Neural progenitor cell (in vitro differentiated cells): ENCODE data around the gene ZNF836. TPM values are rescaled to one million over a fixed set of nuclear protein-coding genes. Genes with fewer than 3 reads are reported as not detected.

Experiments
- DNase-seq: peaks from one replicate; pipeline ENCODE4 v3.0.0-alpha.2; 2016; ENCODE audit warnings: low spot score
- H2AFZ ChIP-seq: fragments of 200-600 bp; sonication (generic); replicated peaks from 2 replicates; pipeline ENCODE4 v1.6.1; 2016; ENCODE audit warnings: antibody characterized with exemption
- H3F3A ChIP-seq: fragments of 200-600 bp; sonication (generic); 2 replicates; pipeline ENCODE4 v1.6.1; 2016; ENCODE audit warnings: antibody characterized with exemption, low read depth
- H3K27ac ChIP-seq: fragments of 200-600 bp; sonication (generic); 2 replicates; pipeline ENCODE4 v1.5.1; 2016; ENCODE audit warnings: mild to moderate bottlenecking
- H3K27me3 ChIP-seq: fragments of 200-600 bp; sonication (generic); 2 replicates; pipeline ENCODE4 v1.6.1; 2016; ENCODE audit warnings: mild to moderate bottlenecking, moderate library complexity
- H3K36me3 ChIP-seq: fragments of 200-600 bp; sonication (generic); 2 replicates; pipeline ENCODE4 v1.5.1; 2016
- H3K4me1 ChIP-seq: fragments of 200-600 bp; sonication (generic); 2 replicates; pipeline ENCODE4 v1.6.1; 2016; ENCODE audit warnings: mixed run types
- H3K4me2 ChIP-seq: fragments of 200-600 bp; sonication (generic); 2 replicates; pipeline ENCODE4 v1.6.1; 2016
- H3K4me3 ChIP-seq: fragments of 200-600 bp; sonication (generic); 2 replicates; pipeline ENCODE4 v1.5.1; 2016
- H3K79me2 ChIP-seq: fragments of 200-600 bp; sonication (generic); 2 replicates; pipeline ENCODE4 v1.6.1; 2016; ENCODE audit warnings: low read depth
- H3K9ac ChIP-seq: fragments of 200-600 bp; sonication (generic); 2 replicates; pipeline ENCODE4 v1.6.1; 2016
- H3K9me3 ChIP-seq: fragments of 200-600 bp; sonication (generic); 2 replicates; pipeline ENCODE4 v1.5.1; 2016; ENCODE audit warnings: low read depth
- H4K20me1 ChIP-seq: fragments of 200-600 bp; sonication (generic); 2 replicates; pipeline ENCODE4 v1.6.1; 2016; ENCODE audit warnings: low read depth
- H3K27ac Mint-ChIP-seq: 3 replicates; pipeline ENCODE4 v1.8.0; 2021; ENCODE audit warnings: mixed read lengths
- H3K27me3 Mint-ChIP-seq: 2 replicates; pipeline ENCODE4 v1.8.0; 2022; ENCODE audit warnings: low read depth, mild to moderate bottlenecking, inconsistent platforms, moderate library complexity, mixed read lengths; ENCODE audit not compliant: insufficient read depth
- H3K36me3 Mint-ChIP-seq: 3 replicates; pipeline ENCODE4 v1.8.0; 2021; ENCODE audit warnings: mixed read lengths
- H3K4me1 Mint-ChIP-seq: 3 replicates; pipeline ENCODE4 v1.8.0; 2021; ENCODE audit warnings: mixed read lengths
- H3K4me3 Mint-ChIP-seq: 3 replicates; pipeline ENCODE4 v1.8.0; 2021; ENCODE audit warnings: mild to moderate bottlenecking, moderate library complexity, mixed read lengths
- H3K9me3 Mint-ChIP-seq: 3 replicates; pipeline ENCODE4 v1.8.0; 2020; ENCODE audit warnings: mixed read lengths
- EZH2 ChIP-seq: fragments of 200-600 bp; sonication (generic); IDR thresholded peaks from 2 replicates; pipeline ENCODE4 v1.6.1; 2017; ENCODE audit warnings: antibody characterized with exemption, mild to moderate bottlenecking, moderate library complexity
- EZH2phosphoT487 ChIP-seq: fragments of 200-600 bp; sonication (generic); IDR thresholded peaks from 2 replicates; pipeline ENCODE4 v1.6.1; 2017; ENCODE audit warnings: antibody characterized with exemption
- total RNA-seq: library from RNA; depleted of rRNA; stranded (reverse); fragments of >200 nt; gene quantifications from 2 replicates; pipeline ENCODE4 v1.2.3, GENCODE V29; 2015; ENCODE audit warnings: low replicate concordance
- TF ChIP-seq, protein P1 (sequence below): fragments of 200-600 bp; sonication (generic); IDR thresholded peaks from 2 replicates; pipeline ENCODE4 v1.5.1; 2017; ENCODE audit warnings: antibody characterized with exemption, mild to moderate bottlenecking

Gene ZNF836
- total RNA-seq, 1 donor from 2014 or later = 8.3 TPM

DNA sequence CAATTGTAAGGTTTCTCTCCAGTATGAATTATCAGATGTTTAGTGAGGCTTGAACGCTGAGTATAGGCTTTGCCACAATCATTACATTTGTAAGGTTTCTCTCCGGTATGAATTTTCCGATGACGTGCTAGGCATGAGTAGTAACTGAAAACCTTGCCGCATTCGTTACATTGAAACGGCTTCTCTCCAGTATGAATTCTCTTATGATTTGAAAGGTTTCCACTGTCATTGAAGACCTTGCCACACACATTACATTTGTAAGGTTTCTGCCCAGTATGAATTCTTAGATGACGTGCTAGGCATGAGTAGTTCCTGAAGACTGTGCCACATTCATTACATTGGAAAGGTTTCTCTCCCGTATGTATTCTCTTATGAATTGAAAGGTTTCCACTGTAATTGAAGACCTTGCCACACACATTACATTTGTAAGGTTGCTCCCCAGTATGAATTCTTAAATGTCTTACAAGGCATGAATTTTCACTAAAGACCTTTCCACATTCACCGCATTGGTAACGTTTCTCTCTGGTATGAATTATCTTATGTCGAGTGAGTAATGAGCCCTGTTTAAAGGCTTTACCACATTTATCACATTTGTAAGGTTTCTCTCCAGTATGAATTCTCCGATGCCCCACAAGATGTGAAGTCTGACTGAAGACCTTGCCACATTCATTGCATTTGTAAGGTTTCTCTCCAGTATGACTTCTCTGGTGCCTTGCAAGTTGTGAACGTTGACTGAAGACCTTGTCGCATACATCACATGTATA is 15.6 kb downstream of the ZNF836 start:
- Histone ChIP-seq H3K9me3 (peaks cover 31% of the 10 kb centered on the region), H3K4me2 (no peak overlapping the region), H3K9ac (no peak overlapping the region), H3K27ac (no peak overlapping the region), H3K4me3 (no peak overlapping the region), H3K36me3 (peaks cover 13% of the 10 kb centered on the region), H3K27me3 (no peaks in the 10 kb centered on the region), H3K79me2 (no peaks in the 10 kb centered on the region), H3F3A (no peaks in the 10 kb centered on the region), H4K20me1 (no peaks in the 10 kb centered on the region), H3K4me1 (no peaks in the 10 kb centered on the region), H2AFZ (no peak overlapping the region)
- H3K9me3 Mint-ChIP-seq = peaks cover 63% of the 10 kb centered on the region
- no peak for DNase-seq
- H3K4me1 Mint-ChIP-seq = no peaks in the 10 kb centered on the region
- TF ChIP-seq, protein P1, sequence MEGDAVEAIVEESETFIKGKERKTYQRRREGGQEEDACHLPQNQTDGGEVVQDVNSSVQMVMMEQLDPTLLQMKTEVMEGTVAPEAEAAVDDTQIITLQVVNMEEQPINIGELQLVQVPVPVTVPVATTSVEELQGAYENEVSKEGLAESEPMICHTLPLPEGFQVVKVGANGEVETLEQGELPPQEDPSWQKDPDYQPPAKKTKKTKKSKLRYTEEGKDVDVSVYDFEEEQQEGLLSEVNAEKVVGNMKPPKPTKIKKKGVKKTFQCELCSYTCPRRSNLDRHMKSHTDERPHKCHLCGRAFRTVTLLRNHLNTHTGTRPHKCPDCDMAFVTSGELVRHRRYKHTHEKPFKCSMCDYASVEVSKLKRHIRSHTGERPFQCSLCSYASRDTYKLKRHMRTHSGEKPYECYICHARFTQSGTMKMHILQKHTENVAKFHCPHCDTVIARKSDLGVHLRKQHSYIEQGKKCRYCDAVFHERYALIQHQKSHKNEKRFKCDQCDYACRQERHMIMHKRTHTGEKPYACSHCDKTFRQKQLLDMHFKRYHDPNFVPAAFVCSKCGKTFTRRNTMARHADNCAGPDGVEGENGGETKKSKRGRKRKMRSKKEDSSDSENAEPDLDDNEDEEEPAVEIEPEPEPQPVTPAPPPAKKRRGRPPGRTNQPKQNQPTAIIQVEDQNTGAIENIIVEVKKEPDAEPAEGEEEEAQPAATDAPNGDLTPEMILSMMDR = no peak
- TF ChIP-seq EZH2phosphoT487 = no peak
- TF ChIP-seq EZH2 = no peak
- H3K36me3 Mint-ChIP-seq = peaks cover 35% of the 10 kb centered on the region
- no peak overlapping the region for H3K27ac Mint-ChIP-seq
- peaks cover 2% of the 10 kb centered on the region for H3K27me3 Mint-ChIP-seq
- no peak overlapping the region for H3K4me3 Mint-ChIP-seq

DNA sequence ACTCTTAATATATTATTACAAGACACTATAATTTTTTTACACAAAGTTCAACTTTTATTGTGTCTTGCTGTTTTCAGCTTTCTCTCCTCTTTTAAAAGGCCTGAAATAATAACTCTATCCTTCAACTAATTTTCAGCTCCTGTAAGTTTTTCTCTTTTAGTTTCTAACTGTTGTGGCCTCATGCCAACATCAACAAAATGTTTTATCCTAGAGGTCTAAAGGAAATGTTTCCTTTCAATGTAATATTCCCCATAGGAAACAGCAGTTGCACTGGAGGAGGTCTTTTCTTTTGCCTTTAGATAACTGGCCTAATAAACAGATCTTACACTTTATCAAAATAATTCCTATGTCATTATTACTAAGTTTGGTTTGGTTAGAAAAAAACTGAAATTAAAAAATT is 23.2 kb downstream of the ZNF836 start:
- Histone ChIP-seq H3K9ac (no peak overlapping the region), H3K4me3 (no peak overlapping the region), H3K27ac (no peak overlapping the region), H3F3A (no peaks in the 10 kb centered on the region), H4K20me1 (no peaks in the 10 kb centered on the region), H2AFZ (no peak overlapping the region), H3K4me2 (no peak overlapping the region), H3K79me2 (no peaks in the 10 kb centered on the region), H3K27me3 (no peaks in the 10 kb centered on the region), H3K9me3 (peaks cover 17% of the 10 kb centered on the region), H3K4me1 (no peaks in the 10 kb centered on the region), H3K36me3 (peaks cover 4% of the 10 kb centered on the region)
- peaks cover 2% of the 10 kb centered on the region for H3K27me3 Mint-ChIP-seq
- no peak overlapping the region for H3K4me3 Mint-ChIP-seq
- H3K36me3 Mint-ChIP-seq = peaks cover 4% of the 10 kb centered on the region
- H3K27ac Mint-ChIP-seq = no peak overlapping the region
- H3K9me3 Mint-ChIP-seq = peaks cover 47% of the 10 kb centered on the region
- DNase-seq = no peak
- TF ChIP-seq, protein P1 = no peak
- TF ChIP-seq EZH2phosphoT487 (no peak), EZH2 (no peak)
- H3K4me1 Mint-ChIP-seq = no peaks in the 10 kb centered on the region

DNA sequence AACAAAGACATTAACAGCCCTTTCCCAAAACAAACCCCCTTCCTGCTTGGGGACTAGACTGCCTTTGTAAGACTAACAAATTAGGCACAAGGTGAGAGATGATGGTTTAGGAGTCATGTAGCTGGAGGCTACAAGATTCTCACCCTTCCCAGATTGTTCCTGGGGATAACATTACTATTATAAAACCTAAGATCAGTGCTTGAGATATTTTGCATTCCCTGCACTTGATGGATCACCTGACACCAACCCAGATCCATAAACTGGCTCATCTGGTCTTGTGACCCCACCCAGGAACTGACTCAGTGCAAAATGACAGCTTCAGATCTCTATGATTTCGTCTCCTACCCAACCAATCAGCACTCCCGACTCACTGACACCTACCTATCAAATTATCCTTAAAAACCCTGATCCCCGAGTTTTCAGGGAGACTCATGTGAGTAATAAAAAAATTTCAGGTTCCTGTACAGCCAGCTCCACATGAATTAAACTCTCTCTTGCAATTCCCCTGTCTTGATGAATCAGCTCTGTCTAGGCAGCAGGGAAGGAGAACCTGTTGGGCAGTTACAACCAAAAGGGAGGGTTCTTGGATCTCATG is 29.3 kb downstream of the ZNF836 start:
- peak overlapping the region; percentile 5 for H3K27ac Mint-ChIP-seq
- TF ChIP-seq, protein P1 = no peak
- TF ChIP-seq EZH2phosphoT487 (no peak), EZH2 (no peak)
- peaks cover 13% of the 10 kb centered on the region for H3K36me3 Mint-ChIP-seq
- Histone ChIP-seq H2AFZ (no peak overlapping the region), H3K36me3 (peaks cover 5% of the 10 kb centered on the region), H3K27ac (no peak overlapping the region), H3K4me1 (peaks cover 6% of the 10 kb centered on the region), H3K27me3 (no peaks in the 10 kb centered on the region), H3K4me3 (no peak overlapping the region), H3K9ac (no peak overlapping the region), H4K20me1 (no peaks in the 10 kb centered on the region), H3F3A (peaks cover 22% of the 10 kb centered on the region), H3K4me2 (no peak overlapping the region), H3K9me3 (no peaks in the 10 kb centered on the region), H3K79me2 (peaks cover 20% of the 10 kb centered on the region)
- peaks cover 11% of the 10 kb centered on the region for H3K4me1 Mint-ChIP-seq
- H3K27me3 Mint-ChIP-seq = peaks cover 9% of the 10 kb centered on the region
- H3K4me3 Mint-ChIP-seq = no peak overlapping the region
- no peak for DNase-seq
- peaks cover 46% of the 10 kb centered on the region for H3K9me3 Mint-ChIP-seq
